NCI-H460 (cell line): ENCODE measurements around the gene RAD51B. TPM values are rescaled to one million over a fixed set of nuclear protein-coding genes. Genes with fewer than 3 reads are reported as not detected.
"Not testable (repeated sequence)": the region's sequence is repeated elsewhere in the genome, so short reads cannot be mapped to it uniquely, and the experiment has no call there.

Experiments used
- DNase-seq: peaks from one replicate; pipeline ENCODE4 v3.0.0-alpha.2; 2016; ENCODE audit warnings: low read depth; ENCODE audit errors: extremely low read depth
- total RNA-seq: library from RNA; depleted of rRNA; stranded (reverse); fragments of >200 nt; shearing (Covaris generic); gene quantifications from 2 replicates; pipeline ENCODE4 v1.2.3, GENCODE V29; 2014

The RAD51B gene
- total RNA-seq, 1 experiment from 2014 or later = 13.4 TPM

DNA sequence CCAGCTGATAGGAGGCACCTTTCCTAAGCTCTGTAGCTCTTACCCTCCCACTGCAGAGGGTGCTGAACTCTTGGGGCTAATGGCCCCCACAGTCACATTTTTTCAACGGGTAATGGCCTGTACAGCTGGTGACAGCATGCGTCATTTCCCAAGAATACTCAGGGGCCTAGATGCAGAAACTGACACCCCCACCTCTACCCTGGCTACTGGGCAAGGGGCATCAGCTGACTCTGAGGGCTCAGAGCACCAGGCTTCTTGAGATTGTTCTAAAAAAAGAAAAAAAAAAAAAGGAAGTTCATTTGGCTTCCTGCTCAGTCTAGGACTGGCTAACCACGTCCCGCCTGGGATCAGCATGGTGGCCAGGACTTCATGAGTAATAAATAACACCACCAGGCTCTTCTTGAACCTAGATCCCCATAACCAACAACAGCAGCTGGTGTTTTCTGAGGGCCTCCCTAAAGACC lies 938.1 kb downstream of the RAD51B start:
- DNase-seq = no peak

- DNase-seq = no peak
Observed at GRCh38 chr14:68758301-68758700, 938.7 kb downstream of the RAD51B start.

- no peak for DNase-seq
Observed at GRCh38 chr14:68759017-68759560, 939.5 kb downstream of the RAD51B start.

- no peak for DNase-seq
Observed at GRCh38 chr14:68759937-68760336, 940.4 kb downstream of the RAD51B start.

DNA sequence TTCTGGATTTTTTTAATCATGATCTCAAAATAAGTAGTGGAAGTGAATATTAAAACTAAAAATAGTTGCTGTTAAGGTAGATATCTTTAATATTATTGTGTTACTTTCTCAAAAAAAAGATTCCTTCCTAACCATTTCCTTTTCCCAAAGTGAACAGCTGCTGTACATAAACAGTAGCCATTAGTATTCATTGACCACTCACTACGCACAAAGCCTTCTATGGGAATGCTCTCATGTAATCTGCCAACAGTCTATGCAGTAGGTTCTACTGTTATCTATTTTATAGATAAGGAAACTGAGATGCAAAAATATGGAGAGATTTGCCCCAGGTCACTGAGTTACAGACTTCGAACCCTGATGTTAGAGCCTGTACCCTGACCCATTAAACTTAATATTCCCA lies 941.2 kb downstream of the RAD51B start:
- no peak for DNase-seq

- no peak for DNase-seq
Observed at GRCh38 chr14:68761391-68761790, 941.8 kb downstream of the RAD51B start.

DNA sequence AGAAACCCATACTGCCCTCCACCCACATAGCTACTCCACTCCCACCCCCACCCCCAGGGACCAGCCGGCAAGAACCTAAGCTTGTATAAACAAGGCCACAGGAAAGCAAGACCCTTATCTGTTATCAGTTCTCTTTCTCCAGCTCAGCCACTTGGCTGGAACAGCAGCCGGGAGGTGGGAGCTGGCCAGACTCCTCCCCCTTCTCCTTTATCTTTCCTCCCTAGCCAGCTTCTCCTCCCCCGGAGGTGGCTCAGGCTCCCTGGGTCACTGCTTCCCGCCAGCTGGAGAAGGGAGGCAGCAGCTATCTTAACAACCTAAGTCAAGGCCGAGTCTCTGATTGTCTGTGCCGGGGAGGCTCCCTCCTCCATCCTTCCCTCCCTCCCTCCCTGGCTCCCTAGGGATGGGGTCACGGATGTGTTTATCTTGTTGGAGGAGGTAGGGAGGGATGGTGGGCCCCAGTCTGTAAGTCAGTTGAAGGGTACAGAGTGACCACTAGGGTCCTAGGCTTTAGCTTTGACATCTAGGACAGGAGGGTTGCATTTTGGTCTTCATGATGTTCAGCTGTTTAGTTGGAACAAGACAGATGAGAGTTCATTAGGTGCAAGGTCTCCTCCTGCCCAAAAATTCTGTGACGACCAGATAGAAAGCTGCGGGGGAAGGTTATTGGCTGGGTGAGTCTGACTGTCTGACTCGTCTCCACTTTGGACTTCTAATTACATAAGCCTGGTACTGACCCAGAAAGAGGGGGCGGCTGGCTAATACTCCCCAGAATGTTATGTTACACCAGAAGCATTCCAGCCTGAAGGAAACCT lies 943.6 kb downstream of the RAD51B start:
- DNase-seq = no peak

GRCh38 chr14:68763843-68764242 lies 944.3 kb downstream of the RAD51B start:
- not testable (repeated sequence) for DNase-seq

GRCh38 chr14:68766299-68767247 lies 947.0 kb downstream of the RAD51B start:
- DNase-seq = no peak

- DNase-seq = no peak
Observed at GRCh38 chr14:68767248-68767645, 947.7 kb downstream of the RAD51B start.

DNA sequence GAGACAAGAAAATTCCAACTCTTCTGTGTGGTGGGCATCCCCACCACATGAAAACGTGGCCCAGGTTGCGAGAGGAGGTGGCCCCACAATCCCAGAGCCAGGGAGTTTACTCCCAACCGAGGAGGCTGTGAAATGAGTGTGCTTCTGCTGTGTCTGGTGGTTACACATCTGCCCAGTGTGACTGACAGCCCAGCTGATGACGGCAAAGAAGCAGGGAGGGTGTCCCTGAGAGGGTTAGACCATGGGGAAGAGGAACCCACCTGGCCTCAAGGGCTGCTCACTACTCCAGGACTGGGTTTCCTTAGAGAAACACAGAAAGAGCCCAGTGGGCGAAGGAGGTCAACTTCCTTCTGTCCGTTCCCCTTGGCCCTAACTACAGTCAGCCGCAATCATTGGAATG lies 948.7 kb downstream of the RAD51B start:
- no peak for DNase-seq

GRCh38 chr14:68770051-68770450 lies 950.5 kb downstream of the RAD51B start:
- DNase-seq = no peak

- no peak for DNase-seq
Observed at GRCh38 chr14:68770553-68771286, 951.1 kb downstream of the RAD51B start.

GRCh38 chr14:68771631-68772030 lies 952.1 kb downstream of the RAD51B start:
- no peak for DNase-seq

GRCh38 chr14:68772761-68773381 lies 953.3 kb downstream of the RAD51B start:
- DNase-seq = no peak

DNA sequence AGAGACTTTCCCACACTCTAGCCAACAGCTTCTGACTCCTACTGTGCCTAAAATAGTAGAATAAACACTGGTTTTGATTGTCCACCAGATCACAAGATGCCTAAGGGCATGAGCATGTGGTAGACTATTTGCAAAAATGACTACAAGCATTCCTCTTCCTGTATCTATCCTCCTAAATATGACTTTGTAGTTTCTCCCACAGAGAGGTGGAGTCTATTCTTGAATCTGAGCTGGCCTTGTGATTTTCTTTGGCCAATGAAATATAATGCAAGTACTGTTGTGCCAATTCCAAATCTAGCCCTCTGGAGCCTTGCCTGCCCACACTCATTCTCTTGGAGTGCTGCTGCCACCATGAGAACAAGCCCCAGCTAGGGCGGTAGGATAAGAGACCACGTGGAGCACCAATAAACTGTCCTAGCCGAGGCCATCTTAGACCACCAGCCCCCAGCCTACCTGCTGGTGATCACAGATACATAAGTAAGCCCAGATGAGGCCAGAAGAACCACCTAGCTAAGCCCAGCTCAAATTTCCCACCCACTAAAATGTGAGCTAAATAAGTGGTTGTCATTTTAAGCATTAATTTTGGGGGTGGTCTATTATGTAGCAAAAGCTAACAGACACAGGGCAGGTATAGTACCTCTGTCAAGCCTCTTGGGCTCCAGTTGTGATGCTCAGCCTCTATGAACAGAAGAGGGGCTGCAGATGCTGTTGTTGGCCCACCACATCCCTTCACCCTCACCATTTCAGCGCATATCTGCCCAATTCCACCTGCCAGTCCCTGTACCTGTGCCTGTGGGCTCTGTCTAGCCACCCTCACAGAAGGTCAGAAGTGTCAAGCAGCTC lies 955.4 kb downstream of the RAD51B start:
- DNase-seq = no peak

DNA sequence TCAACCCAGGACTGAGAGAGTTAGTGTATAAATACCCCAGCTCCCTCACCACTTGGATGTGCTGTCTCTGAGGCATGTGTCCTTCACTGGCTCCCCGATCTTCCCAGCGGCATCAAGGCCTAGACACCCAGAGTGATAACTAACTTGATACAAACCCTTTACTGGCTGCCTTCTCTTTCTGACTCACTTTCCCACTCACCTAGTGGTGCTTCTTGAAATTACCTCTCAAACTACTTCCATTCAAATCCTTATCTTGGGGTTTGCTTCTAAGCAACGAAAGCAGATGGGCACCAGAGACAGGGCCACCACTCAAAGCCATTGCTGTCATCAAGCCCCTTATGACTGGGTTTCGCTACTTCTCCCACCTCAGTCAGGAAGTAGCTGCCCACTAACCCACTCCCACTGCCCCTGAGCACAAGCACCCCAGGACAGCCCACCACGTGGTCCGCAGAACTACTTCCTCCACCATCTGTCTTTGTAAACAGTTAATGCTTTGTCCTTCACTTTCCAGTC lies 956.1 kb downstream of the RAD51B start:
- no peak for DNase-seq

DNA sequence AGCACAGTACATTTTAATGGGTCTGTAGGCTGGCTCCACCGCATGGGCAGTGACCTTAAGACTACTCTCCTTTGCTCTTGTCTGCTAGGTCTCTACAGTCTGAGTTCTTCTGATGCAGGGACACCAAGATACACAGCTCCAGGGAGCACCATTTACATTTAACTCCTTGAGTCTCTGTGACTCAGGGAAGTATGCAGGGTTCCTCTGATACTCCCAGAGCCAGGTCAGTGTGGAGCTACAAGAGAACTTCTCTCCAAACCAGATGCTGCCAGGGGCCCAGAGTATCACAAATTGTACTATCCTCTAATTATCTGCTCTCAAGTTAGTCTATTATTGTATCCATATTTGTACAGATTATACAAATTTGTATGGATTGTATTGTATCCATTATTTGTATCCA lies 958.1 kb downstream of the RAD51B start:
- no peak for DNase-seq
